Putamen (tissue), 1 donor: Measurements from ENCODE around the gene ZNF248.
"Not testable (repeated sequence)": the region's sequence is repeated elsewhere in the genome, so short reads cannot be mapped to it uniquely, and the experiment has no call there.

Source experiments
- DNase-seq: peaks from one replicate; pipeline ENCODE4 v3.0.0-alpha.2; 2016; ENCODE audit warnings: low spot score

The ZNF248 gene

DNA sequence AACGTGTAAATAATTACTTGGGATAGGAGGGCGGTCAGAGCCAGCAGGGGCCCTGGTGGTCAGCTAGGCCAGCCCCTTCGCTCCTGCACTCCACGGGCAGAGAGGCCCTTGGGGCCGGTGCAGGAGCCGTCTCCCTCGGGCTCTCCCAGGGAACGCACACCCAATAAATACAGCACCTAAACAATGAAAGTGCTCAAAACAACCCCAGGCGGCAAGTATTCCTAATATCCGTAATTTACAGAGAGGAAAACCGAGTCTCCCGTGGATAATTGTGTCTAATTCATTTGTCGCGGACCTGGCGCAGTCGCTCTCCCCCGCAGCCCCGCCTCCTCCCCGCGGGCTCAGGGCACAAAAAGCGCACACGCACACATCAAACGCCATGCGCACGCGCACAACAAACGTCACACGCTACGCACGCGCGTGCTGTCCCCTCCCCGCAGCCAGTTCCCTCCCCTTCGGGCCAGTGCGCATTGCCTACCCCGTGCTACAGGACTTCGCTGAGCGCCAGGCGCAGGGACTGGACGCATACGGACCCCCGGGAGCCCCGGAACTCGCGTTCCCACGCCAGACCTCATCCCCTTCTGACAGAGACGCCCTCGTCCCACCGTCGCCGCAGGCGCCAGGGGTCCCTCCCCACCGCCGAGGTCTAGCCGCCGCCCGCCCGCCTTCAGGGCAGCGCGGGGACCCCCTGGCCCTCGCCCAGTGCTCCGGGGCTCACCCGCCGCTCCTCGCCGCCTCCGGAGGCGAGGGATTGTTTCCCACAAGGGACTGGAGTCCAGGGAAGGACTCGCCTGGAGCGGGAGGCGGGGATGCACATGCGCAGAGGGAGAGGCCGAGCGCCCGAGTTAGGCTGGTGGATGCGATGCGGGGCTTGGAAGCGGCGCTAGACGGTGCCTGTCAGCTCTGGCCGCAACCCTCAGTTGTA lies at the start of gene ZNF248:
TSS of gene ZNF248 (minus strand) at position 324 of the 925 bp plus-strand sequence. CDS start 1,300 bp downstream, outside the sequence.
- peak; percentile 98 for DNase-seq

DNA sequence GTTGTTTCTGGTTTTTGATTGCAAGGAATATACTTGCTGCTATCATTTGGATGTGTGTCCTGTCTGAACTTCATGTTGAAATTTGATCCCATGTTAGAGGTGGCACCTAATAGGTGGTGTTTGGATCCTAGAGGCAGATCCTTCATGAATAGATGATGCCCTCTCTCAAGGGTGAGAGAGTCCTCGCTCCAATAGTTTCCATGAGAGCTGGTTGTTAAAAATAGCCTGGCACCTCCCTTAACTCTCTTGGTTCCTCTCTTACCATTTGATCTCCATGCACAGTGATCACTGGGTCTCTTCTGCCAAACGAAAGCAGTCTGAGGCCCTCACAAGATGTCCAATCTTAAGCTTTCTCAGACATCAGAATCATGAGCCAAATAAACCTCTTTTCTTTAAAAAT lies 49.0 kb upstream of the ZNF248 start:
- no peak for DNase-seq

DNA sequence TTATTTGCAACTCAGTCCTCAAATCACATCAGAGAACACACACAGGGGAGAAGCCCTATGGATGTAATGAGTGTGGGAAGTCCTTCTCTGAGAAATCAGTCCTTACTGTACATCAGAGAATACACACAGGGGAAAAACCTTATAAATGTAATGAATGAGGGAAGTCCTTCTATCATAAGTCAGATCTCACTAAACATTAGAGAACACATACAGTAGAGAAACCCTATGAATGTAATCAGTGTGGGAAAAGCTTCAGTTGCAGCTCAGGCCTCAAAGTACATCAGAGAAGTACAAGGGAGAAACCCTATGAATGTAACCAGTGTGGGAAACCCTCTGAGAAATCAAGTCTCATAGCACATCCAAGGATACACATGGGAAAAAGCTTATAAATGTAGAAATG lies 39.0 kb upstream of the ZNF248 start:
- no peak for DNase-seq

DNA sequence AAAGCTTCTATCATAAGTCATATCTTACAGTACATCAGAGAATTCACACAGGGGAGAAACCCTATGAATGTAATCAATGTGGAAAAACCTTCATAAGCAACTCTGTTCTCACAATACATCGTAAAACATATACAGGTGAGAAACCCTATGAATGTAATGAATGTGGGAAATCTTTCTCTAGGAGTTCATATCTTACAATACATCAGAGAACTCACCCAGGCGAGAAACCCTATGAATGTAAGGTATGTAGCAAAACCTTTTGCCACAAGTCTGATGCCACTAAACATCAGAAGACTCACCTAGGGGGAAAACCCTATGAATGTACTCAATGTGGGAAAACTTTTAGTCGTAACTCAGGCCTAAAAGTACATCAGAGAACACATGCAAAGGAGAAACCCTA lies 38.3 kb upstream of the ZNF248 start:
- DNase-seq, result no peak

DNA sequence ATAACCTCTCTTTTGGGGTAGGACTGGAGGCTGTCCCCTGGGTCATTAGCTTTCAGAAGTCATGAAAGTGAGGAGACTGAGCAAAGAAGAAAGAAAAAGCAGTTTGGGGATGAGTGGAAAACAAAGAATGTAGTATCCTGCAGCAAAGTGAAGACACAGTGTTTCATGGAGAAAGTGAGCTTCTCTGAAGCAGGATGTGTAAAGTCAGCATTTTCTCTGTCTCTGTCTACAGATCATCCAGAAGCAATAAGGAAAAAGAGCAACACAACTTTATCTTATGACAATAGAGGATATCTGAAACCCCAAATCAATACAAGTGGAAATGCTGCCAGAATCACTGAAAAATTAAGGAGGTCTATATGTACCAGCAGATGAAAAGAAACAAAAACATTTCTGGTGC lies 28.4 kb upstream of the ZNF248 start:
- DNase-seq, result no peak

DNA sequence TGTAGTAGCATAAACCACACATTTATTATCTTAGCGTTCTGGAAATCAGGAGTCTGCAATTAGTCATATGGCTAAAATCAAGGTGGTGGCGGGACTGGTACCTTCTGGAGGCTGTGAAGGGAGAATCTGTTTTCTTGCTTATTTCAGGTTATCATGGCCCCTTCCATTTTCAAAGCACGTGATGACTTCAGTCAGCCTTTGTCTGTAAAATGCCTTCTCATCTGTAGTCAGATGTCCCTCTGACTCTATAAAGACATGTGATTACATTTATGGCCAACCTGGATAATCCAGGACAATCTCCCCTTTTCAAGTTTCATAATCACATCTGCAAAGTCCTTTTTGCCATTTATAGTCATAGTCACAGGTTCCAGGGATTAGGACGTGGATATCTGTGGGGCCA lies 15.5 kb upstream of the ZNF248 start:
- DNase-seq, result no peak

DNA sequence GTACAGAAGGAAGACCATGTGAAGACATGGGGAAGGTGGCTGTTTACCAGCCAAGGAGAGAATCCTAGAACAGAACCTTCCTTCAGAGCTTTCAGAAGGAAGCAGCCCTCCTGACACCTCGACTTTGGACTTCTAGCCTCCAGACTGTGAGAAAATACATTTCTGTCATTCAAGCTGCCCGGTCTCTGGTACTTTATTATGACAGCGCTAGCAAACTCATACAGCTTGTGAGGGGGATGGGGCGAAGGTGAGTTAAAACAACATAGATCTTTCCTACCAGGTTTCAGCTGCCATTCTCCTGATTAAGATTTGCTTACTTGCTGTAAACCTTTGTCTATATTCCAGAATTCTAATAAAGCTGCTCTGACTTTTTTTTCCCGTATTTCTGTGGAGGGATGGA lies 14.9 kb upstream of the ZNF248 start:
- no peak for DNase-seq

DNA sequence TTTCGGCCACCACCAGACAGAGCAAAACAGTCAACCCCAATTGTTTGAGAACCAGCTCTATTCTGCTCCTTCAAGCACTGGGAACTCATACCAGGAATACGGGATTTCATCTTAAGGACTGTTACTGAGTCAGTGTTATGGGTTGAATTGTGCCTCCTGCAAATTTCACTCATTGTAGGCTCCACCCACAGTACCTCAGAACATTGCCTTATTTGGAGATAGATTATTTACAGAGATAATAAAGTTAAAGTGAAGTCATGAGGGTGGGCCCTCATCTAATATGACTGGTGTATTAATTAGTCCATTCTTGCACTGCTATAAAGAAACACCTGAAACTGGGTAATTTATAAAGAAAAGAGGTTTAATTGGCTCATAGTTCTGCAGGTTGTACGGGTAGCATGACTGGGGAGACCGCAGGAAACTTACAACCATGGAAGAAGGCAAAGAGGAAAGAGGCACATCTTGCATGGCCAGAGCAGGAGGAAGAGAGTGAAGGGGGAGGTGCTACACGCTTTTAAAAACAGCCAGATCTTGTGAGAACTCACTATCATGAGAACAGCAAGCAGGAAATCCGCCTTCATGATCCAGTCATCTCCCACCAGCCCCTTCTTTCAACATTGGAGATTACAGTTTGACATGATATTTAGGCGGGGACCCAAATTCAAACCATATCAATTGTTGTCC lies 14.3 kb upstream of the ZNF248 start:
- no peak for DNase-seq

DNA sequence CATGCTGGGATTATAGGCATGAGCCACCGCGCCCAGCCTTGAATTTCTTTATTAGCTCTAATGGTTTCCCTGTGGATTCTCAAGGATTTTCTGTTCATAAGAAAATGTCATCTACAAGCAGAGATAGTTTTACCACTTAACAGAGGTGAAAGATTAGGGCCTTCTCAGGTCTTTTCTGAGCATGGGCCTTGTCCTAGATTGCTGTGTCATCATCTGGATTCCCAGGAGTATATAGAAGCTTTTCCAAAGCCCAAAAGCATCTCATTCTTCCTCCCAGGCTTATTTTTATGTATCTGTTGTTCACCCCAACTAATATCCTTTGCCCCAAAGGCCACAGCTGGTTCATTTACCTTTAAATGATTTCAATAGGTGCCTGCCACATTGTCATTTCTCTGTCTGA lies 13.7 kb upstream of the ZNF248 start:
- no peak for DNase-seq

DNA sequence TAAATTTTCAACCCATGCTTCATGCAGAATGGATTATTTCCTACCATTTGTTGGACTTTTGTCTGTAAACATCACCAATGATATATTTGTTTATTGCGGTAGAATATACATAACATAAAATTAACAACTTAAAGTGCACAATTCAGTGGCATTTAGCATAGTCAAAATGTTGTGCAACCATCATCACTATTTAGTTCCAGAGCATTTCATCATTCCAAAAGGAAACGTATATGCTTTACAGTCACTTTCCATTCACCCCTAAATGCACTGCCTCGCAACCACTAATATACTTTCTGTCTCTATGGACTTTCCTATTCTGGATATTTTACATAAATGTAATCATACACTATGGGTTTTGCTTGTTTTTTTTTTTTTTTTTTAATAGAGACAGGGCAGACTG lies 11.4 kb upstream of the ZNF248 start:
- no peak for DNase-seq

DNA sequence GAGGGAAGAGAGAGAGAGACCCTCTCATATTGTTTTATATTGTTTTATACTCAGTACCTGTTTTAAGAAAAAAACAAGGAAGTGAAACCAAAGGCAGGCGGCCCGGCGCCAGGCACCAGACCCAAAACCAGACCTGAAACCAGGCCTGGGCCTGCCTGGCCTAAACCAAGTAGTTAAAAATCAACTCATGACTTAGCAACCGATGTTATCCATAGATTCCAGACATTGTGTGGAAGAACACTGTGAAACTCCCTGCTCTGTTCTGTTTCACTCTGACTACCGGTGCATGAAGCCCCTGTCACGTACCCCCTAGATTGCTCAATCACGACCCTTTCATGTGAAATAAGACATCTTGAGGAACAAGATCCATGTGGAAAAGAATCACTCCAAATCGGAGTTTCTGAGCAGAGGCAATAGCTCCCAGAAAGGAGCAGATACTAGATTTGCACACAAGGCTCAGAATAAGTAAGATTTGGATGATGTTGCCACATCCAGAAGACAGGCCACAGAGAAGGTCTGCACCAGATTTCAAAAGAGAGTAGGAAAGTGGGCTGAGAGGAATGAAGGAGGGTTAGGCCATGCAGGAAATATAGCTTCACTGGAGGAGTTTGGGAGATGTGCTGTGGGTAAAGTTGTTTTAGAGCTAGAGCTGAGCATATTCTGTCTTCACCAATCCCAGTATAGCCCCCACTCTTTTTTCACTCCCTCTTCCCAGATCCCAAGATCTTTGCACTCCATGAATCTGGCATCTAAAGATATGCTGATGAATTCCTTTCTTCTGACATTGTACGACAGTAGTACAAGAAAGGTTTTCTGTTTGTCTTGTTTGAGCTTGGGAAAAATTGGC lies 8.8 kb upstream of the ZNF248 start:
- no peak for DNase-seq

DNA sequence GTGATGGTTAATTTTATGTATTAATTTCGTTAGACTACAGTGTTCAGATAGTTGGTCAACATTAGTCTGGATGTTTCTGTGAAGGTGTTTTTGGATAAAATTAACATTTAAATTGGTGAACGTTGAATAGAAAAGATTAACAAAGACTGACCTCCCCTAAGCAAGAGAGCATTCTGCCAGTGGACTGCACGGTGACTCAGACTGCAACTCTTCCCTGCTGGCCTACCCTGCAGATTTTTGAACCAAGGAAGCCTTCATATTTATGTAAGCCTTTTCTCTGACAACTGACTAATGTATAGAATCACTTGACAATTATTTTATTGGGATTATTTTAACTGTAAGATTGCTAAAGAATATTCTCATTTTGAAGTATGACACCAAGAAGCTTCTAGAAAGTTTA lies 7.9 kb upstream of the ZNF248 start:
- no peak for DNase-seq

DNA sequence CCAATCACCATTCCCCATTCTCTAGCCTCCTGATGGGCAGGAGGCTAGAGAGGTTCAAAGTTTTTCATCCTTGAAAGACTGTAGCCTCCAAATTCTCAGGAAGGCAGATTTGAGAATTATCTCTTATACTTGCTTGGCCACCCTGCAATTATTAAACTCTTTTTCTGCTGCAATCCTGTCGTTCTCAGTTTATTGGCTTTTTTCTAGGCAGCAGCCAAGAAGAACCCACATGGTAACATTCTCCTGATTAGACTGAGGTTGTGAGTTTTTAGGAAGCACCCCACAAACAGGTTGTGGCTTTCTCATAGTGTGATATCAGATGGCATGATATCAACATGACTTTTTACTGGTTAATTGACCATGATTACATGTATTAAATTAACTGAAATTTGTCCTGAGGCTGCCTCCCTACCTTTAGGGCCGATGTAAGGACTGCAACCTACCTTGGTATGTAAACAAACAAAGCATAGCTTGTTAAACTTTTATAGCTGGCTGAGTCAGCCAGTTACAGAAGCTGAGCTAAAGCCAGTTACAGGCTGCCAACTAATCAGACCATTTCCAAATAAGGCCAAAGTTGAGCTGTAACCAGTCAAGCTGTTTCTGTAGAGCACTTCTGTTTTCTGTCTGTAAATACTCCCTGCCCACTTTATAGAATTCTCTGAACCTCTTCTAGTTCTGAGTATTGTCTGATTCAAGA lies 3.2 kb upstream of the ZNF248 start:
- no peak for DNase-seq

DNA sequence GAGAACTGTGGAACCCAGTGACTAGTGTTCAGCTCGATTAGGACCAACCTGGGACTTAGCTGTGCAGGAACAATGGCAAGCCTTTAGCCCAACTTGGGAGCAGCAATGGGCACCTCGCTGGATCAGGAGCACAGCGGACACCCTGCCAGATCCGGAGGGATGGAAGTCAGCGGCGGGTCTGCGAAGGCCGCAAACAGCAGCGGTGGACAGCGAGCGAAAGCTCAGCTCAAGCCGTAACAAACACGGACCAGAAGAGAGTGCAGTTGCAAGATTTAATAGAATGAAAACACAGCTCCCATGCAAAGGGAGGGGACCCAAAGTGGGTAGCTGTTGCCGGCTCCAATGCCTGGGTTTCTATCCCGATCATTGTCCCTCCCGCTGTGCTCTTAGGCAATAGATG lies 1.9 kb upstream of the ZNF248 start:
- DNase-seq, result not testable (repeated sequence)

DNA sequence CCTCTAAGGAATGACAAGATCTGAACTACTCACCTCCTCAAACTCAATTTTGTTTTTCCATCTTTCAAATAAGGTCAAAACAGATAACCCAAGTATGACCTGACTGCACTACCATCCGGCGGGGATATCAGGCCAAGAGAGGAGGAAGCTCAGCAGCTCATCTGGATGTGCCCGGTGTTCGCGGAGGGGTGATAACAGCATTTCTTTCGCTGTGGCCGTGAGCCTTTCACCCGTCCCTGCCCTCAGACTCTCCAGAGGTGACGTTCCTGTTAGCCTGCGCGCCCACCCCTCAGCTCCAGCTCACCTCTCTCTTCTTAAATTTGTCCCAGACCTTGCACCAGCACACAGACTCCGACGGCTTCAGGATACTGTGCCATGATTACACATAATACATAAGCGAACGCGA lies 526 bp downstream of the ZNF248 start:
- DNase-seq, result no peak

DNA sequence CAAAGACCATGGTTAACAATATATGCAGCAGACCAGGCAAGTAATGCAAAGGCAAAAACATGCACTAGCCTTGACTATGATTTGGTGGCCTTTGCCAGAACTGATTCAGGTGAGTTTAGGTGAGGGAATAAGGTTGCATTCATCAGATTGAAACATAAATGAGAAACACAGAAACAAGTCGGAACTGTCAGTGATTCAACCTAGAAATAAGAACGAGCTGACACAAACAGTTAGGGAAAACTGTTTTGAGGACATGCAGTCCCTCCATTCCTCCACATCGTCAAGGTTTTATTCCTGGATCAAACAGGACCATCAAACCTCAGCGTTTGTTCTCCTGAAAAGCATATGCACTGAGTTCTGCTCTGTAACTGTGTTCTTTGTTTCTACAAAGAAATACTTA lies 1.8 kb downstream of the ZNF248 start:
- no peak for DNase-seq

DNA sequence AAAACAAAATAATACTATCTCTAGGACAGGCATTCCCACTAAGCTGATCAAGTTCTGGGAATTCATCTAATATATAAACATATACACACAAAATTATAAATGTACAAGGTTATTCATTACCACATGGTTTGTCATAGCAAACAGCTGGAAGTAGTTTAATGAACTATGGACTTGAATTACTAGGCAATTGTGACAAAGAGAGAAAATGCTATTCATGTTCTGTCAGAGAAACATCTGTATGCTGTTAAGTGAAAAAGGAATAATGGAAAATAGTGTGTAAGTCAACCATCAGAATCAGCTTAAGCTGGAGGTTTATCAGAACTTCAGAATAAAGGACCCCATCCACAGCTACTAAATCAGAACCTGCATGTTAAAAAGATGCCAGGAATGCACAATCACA lies 2.8 kb downstream of the ZNF248 start:
- DNase-seq, result no peak

DNA sequence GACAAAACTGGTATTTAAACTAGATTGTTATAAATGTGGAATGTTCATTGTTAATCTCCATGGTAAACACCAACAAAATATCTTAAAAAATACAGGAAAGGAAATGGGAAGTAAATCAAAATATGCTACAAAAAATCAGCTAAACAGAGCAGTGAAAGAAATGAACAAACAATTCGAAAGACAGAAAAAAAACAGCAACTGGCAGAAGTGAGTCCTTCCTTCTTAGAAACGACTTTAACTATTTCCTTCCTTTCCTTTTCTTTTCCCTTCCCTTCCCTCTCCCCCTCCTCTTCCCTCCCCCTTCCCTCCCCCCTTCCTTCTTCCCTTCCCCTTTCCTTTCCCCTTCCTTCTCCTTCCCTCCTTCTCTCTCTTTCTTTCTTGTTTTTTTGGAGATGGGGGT lies 12.8 kb downstream of the ZNF248 start:
- DNase-seq, result no peak

DNA sequence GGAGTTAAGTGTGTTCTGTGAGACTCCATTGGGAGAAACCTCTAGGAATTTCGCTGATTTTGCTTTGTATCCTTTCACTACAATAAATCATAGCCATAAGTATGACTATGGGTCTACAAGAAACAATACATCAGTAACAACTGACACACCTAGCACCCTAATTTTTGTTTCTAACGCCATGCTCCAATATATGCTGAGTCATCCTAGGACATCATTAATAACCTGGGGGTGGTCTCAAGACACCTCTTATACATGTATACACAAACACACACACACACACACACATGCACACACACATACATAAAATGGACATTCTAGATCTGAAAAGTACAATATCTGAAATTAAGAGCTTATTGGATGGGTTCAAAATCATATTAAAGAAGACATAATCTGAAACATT lies 18.2 kb downstream of the ZNF248 start:
- DNase-seq, result no peak

DNA sequence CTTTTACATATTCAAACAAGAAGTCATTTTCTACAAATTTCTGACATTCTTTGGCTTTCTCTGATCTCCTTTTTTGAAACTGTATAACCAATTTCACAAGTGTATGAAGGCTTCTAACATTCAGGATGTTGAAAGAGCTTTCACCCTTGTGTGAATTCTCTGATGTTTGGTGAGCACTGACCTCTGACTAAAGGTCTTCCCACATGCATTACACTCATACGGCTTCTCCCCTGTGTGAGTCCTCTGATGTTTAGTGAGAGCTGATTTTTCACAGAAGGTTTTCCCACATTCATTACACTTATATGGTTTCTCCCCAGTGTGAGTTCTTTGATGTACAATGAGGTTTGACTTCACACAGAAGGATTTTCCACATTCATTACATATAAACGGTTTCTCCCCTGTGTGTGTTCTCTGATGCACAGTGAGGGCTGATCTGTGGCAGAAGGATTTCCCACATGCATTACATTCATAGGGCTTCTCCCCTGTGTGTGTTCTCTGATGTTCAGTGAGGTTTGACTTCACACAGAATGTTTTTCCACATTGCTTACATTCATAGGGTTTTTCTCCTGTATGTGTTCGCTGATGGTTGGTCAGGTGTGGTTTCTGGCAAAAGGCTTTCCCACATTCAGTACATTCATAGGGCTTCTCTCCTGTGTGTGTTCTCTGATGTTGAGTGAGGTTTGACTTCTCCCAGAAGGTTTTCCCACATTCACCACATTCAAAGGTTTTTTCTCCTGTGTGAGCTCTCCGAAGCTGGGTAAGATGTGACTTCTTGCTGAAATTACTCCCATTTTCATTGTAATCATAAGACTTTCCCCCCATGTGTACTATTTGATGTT lies 25.7 kb downstream of the ZNF248 start:
- DNase-seq, result no peak

DNA sequence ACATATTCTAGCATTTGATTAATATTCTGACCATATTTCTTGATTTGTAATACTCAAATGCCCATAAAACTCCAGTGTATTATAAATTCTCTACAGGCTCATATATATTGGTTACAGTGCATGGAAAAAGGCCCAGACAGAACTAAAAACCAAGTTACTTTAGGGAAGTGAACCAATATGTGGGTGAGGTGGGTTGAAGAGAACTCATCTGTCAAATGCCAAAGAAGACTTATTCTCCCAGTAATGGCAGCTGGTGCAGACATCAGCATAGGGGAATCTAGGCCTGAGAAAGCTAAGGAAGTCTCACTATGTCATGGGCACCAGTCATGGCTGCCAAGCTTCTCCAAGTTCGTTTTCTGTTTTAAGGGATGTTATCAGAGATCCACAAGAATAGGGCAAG lies 30.6 kb downstream of the ZNF248 start:
- DNase-seq, result no peak
